ENCODE results near the gene ADM2. TPM values are rescaled to one million over a fixed set of nuclear protein-coding genes. Genes with fewer than 3 reads are reported as not detected.

The ADM2 gene
- polyA plus RNA-seq, 1 experiment, result 3.1 TPM

DNA sequence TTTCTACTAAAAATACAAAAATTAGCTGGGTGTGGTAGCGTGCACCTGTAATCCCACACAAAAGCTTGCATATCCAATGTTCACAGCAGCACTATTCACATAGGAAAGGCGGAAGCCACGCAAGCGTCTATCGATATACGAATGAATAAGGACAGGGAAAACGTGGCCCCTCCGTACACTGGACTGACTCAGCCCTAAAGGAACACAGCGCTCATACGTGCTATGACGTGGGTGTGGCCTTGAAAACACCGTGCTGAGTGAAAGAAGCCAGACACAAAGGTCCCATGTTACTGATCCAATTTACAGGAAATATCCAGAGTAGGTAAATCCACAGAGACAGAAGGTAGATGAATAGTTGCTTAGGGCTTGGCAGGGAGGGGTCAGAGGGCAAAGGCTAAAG lies 19.1 kb downstream of the ADM2 start:
- Histone ChIP-seq H3K27ac (ENCODE audit: low read depth, low read length) (no peak overlapping the region), H3K4me3 (ENCODE audit: low read depth, low read length) (no peak overlapping the region), H3K27me3 (ENCODE audit: control insufficient read depth, insufficient read depth, low read length) (no peaks in the 10 kb centered on the region), H3K9me3 (ENCODE audit: control insufficient read depth, insufficient read depth, low read length) (no peaks in the 10 kb centered on the region)
- CTCF ChIA-PET, result no interaction called here
- DNase-seq (ENCODE audit: low read depth, low spot score), result no peak
- POLR2A ChIA-PET, result interaction anchor here (1.6 kb wide), 1 partner anchor 25 kb away, joined by 9 read pairs; the partner anchor contains the start of gene SCO2
- TF ChIP-seq, protein P1, sequence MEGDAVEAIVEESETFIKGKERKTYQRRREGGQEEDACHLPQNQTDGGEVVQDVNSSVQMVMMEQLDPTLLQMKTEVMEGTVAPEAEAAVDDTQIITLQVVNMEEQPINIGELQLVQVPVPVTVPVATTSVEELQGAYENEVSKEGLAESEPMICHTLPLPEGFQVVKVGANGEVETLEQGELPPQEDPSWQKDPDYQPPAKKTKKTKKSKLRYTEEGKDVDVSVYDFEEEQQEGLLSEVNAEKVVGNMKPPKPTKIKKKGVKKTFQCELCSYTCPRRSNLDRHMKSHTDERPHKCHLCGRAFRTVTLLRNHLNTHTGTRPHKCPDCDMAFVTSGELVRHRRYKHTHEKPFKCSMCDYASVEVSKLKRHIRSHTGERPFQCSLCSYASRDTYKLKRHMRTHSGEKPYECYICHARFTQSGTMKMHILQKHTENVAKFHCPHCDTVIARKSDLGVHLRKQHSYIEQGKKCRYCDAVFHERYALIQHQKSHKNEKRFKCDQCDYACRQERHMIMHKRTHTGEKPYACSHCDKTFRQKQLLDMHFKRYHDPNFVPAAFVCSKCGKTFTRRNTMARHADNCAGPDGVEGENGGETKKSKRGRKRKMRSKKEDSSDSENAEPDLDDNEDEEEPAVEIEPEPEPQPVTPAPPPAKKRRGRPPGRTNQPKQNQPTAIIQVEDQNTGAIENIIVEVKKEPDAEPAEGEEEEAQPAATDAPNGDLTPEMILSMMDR (IDR thresholded peaks at IDR 0.05; ENCODE audit: low read depth, low read length), result no peak

DNA sequence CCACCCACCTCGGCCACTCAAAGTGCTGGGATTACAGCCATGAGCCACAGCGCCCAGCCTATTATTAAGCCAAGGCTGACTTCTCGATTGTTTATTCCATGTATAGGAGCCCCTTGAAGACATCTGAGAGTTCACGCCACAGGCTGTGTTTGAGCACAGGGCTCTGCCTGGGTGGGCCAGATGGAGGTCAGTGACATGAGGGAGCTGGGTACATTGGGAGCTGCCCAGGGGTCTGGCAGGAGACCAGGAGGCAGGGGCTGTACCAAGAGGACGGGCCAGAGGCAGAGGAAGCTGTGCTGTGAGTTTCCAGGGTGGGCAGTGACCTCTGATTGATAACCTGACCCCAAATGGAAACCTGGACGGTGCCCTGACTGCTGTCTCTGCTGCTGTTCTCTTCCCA lies 20.8 kb downstream of the ADM2 start:
- POLR2A ChIA-PET, result interaction anchor here (0.6 kb wide), 1 partner anchor 73 kb away, joined by 3 read pairs; no protein-coding TSS in a partner anchor
- CTCF ChIA-PET, result no interaction called here
- DNase-seq (ENCODE audit: low read depth, low spot score), result no peak
- TF ChIP-seq, protein P1 (IDR thresholded peaks at IDR 0.05; ENCODE audit: low read depth, low read length), result no peak
- Histone ChIP-seq H3K27me3 (ENCODE audit: control insufficient read depth, insufficient read depth, low read length) (no peaks in the 10 kb centered on the region), H3K27ac (ENCODE audit: low read depth, low read length) (no peak overlapping the region), H3K4me3 (ENCODE audit: low read depth, low read length) (no peak overlapping the region), H3K9me3 (ENCODE audit: control insufficient read depth, insufficient read depth, low read length) (no peaks in the 10 kb centered on the region; the same call in 1 of the 2 replicates)

DNA sequence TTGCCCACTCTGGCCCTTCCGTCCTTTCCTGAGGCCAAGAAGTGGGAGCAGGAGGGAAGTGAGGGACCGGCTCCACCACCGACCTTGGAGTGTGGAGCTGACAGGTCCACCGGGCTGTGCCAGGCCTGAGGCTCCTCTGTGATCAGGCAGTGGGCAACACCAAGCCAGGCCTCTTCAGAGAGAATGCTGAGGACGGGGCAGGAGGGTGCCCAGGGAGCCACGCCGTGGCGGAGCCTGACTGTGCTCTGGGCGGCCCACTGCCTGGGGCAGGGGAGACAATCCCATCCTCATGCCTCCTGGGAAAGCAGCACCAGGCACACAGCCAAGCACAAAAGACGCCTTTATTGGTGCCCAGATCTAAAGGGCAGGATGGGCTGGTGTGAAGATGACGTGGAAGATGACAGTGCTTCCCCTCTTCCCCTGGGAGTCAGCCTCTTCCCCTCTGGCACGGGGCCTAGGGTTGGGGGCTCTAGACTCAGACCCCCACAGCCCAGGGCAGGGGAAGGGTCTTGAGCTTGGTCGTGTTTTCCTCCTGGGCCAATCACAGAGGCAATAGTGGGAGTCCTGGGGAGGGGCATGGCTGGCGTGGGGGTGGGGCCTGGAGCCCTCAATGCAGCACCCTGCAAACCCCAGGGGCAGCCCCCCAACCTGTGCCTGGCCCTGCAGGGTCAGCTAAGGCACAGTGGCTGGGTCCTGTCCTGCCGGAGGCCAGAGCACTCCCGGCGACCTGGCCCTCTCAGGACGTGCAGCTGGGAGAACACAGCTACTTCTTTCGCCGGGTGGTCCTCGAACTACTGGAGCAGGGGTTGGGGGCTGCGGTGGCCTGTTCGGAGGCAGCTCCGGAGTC lies 21.5 kb downstream of the ADM2 start:
- H3K27ac ChIP-seq (ENCODE audit: low read depth, low read length), result no peak overlapping the region
- ChIA-PET CTCF (interaction anchor here (0.6 kb wide), 1 partner anchor 25 kb away, joined by 5 read pairs; no protein-coding TSS in a partner anchor), POLR2A (no interaction called here)
- no peaks in the 10 kb centered on the region for H3K27me3 ChIP-seq (ENCODE audit: control insufficient read depth, insufficient read depth, low read length)
- TF ChIP-seq, protein P1 (IDR thresholded peaks at IDR 0.05; ENCODE audit: low read depth, low read length), result no peak
- no peak for DNase-seq (ENCODE audit: low read depth, low spot score)
- H3K4me3 ChIP-seq (ENCODE audit: low read depth, low read length), result no peak overlapping the region
- no peaks in the 10 kb centered on the region; the same call in 1 of the 2 replicates for H3K9me3 ChIP-seq (ENCODE audit: control insufficient read depth, insufficient read depth, low read length)

DNA sequence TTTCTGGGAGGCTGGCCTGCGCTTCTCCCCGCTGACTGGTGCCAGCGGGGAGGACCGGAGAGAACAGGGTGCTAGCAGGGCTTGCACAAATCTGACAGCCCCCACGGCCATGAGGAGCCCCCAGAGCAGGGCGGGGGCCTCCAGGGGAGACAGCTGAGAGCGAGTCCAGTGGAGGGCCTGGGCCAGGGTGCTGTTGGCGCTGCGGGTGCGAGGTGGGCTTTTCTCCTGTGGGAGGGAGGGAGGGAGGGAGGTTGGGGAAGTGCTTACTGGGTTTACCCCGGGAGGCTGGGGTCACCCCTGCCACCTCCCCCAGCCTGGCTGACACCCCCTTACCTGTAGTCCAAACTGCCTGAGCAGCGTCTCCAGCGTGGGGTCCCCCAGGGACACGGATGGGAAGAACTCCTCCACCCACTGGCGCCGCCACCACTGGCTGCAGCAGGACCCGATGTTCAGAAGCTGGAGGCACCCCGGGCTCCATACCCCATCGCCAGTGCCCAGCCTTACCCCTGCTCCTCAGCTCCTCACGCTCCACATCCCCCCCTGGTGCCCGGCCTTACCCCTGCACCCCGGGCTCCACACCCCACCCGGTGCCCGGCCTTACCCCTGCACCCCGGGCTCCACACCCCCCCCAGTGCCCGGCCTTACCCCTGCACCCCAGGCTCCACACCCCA lies 22.3 kb downstream of the ADM2 start:
- CTCF ChIA-PET, result interaction anchor here (0.6 kb wide), 1 partner anchor 24 kb away, joined by 5 read pairs; no protein-coding TSS in a partner anchor
- POLR2A ChIA-PET, result no interaction called here
- DNase-seq (ENCODE audit: low read depth, low spot score), result no peak

More for the DNA sequence above, 22.3 kb downstream of the ADM2 start:
- TF ChIP-seq, protein P1 (IDR thresholded peaks at IDR 0.05; ENCODE audit: low read depth, low read length), result no peak
- Histone ChIP-seq H3K27me3 (ENCODE audit: control insufficient read depth, insufficient read depth, low read length) (no peaks in the 10 kb centered on the region), H3K27ac (ENCODE audit: low read depth, low read length) (no peak overlapping the region), H3K4me3 (ENCODE audit: low read depth, low read length) (no peak overlapping the region), H3K9me3 (ENCODE audit: control insufficient read depth, insufficient read depth, low read length) (no peaks in the 10 kb centered on the region; the same call in 1 of the 2 replicates)
